Measurements from ENCODE around the gene HSDL2.
A peak's percentile ranks its signal among the peaks of the same experiment; 100 is the strongest.

Gene HSDL2

GRCh38 chr9:112462855-112463254, 82.9 kb downstream of the HSDL2 start:
- DNase-seq: no peak

GRCh38 chr9:112465352-112465751, 85.4 kb downstream of the HSDL2 start:
- DNase-seq: no peak

GRCh38 chr9:112472996-112473395, 93.1 kb downstream of the HSDL2 start:
- DNase-seq: no peak

GRCh38 chr9:112473986-112474385, 94.1 kb downstream of the HSDL2 start:
- no peak for DNase-seq

- DNase-seq: no peak
Observed at GRCh38 chr9:112475318-112475717, 95.4 kb downstream of the HSDL2 start.

- no peak for DNase-seq
Observed at GRCh38 chr9:112477330-112477729, 97.4 kb downstream of the HSDL2 start.

- no peak for DNase-seq
Observed at GRCh38 chr9:112479221-112479620, 99.3 kb downstream of the HSDL2 start.

GRCh38 chr9:112484607-112485006, 104.7 kb downstream of the HSDL2 start:
- no peak for DNase-seq

- DNase-seq: no peak
Observed at GRCh38 chr9:112485574-112485973, 105.7 kb downstream of the HSDL2 start.

- peak; percentile 79 for DNase-seq
Observed at GRCh38 chr9:112486221-112487007, 106.5 kb downstream of the HSDL2 start, which contains the start of gene KIAA1958. Gene KIAA1958, plus strand, starts transcription at chr9:112486827. Its CDS starts 87,254 bp downstream, at chr9:112574081.

- DNase-seq: peak; percentile 36
Observed at GRCh38 chr9:112487008-112487798, 107.3 kb downstream of the HSDL2 start.

- no peak for DNase-seq
Observed at GRCh38 chr9:112487799-112488340, 108.0 kb downstream of the HSDL2 start.

- DNase-seq: no peak
Observed at GRCh38 chr9:112489039-112489546, 109.2 kb downstream of the HSDL2 start.

- no peak for DNase-seq
Observed at GRCh38 chr9:112489876-112490666, 110.2 kb downstream of the HSDL2 start.

- no peak for DNase-seq
Observed at GRCh38 chr9:112493393-112494137, 113.7 kb downstream of the HSDL2 start.

GRCh38 chr9:112494153-112494552, 114.2 kb downstream of the HSDL2 start:
- no peak for DNase-seq

- DNase-seq: no peak
Observed at GRCh38 chr9:112495614-112496013, 115.7 kb downstream of the HSDL2 start.

GRCh38 chr9:112496074-112496722, 116.3 kb downstream of the HSDL2 start:
- no peak for DNase-seq

- DNase-seq: no peak
Observed at GRCh38 chr9:112500842-112501241, 120.9 kb downstream of the HSDL2 start.

GRCh38 chr9:112501287-112501686, 121.4 kb downstream of the HSDL2 start:
- no peak for DNase-seq

GRCh38 chr9:112502175-112502946, 122.5 kb downstream of the HSDL2 start:
- no peak for DNase-seq

Measured in activated gamma-delta T cell treated with Interleukin-2 at 50 U/mL for 16 hours (primary cell).